Measurements from ENCODE around the gene RIPOR2.
A peak's percentile ranks its signal among the peaks of the same experiment; 100 is the strongest.
"Not testable (repeated sequence)": the region's sequence is repeated elsewhere in the genome, so short reads cannot be mapped to it uniquely, and the experiment has no call there.

Gene RIPOR2

DNA sequence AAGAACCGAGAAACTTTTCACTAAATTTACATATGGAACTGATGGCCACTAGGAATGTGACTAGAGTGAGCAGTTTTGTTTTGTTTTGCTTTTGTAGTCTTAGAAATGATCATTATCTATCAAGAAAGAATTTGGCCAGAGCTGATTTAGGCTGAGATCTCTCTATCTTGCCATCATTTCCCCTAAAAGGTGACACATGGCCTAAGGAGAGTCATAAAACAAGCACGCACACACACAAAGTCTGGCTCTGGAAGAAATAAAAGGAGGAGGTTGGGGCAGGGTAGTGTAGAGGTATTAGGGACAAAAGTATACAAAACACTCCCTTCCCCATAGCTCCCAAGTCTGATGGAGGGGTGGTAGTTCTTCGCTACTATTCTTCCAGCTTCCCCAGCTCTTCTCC, 56.4 kb downstream of the RIPOR2 start:
- Mint-ChIP-seq H3K4me3 (no peak overlapping the region), H3K9me3 (peaks cover 23% of the 10 kb centered on the region), H3K27ac (no peak overlapping the region), H3K27me3 (ENCODE audit: low read depth) (no peaks in the 10 kb centered on the region), H3K36me3 (ENCODE audit: low read depth) (peaks cover 82% of the 10 kb centered on the region), H3K4me1 (ENCODE audit: low read depth) (peaks cover 36% of the 10 kb centered on the region)
- no peak for DNase-seq (ENCODE audit: low spot score)

DNA sequence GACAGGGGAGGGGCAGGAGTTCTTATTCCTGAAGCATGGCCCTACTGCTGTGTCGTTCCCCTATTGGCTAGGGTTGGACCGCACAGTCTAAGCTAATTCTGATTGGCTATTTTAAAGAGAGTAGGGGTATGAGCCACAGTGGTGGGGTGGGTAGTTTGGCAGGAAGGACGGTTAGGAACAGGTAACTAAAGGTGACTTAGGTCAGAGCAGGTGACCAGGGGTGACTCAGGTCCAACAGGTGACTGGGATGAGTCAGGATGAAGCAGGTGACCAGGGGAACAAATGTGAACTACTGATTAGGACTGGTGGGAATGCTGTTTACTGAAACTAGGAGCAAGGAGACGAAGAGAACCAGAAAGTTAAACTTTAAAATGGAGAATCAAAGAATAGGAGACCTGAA, 58.0 kb downstream of the RIPOR2 start:
- H3K4me3 Mint-ChIP-seq; DNase-seq (ENCODE audit: low spot score); H3K27me3 Mint-ChIP-seq (ENCODE audit: low read depth): not testable (repeated sequence)
- peaks cover 87% of the 10 kb centered on the region for H3K36me3 Mint-ChIP-seq (ENCODE audit: low read depth)
- H3K9me3 Mint-ChIP-seq, result peaks cover 23% of the 10 kb centered on the region
- peaks cover 25% of the 10 kb centered on the region for H3K4me1 Mint-ChIP-seq (ENCODE audit: low read depth)
- peak overlapping the region; percentile 24 for H3K27ac Mint-ChIP-seq

DNA sequence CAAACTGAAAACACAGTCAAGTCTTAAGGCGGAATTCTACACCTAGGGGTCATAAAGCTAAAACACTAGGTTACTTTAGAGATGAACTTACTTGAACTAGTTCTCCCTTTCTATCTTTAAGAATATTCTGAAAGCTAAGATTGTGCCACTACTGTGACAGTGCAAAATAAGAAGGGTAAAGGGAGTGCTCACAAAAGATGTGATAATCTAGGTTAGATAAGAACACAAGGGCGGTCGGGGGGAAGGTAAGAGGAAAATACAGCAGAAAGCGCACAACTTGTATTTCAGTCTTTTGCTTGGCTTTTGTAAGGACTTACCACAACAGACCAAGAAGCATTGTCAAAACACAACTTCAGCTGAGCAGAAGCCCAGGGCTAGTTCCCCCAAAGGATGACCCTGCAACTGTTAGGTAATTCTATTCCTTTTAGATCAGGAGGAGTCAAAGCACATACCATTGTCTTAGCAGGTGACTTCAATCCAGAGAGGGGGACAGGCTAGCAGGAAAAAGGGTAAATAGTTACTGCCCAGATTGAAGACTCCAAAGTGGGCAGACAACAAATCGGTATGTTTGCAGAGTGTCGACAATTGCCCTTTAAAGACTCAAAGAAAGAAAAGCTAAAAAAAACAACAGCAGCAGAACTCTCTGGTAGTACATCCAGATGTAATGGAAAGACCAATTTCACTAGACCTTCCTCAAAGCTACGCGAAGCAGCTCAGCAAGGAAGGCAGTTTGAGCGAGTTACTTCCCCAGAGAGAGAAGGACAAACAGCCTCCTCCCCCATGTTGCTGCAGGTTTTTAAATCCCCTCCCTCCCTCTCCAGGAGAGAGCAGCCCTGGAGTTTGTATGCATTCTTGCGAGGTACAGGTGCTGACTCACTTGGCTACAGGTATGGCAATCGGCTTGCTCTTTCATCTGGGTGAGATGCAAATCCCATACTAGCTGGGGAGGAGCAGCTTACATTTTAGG, 59.0 kb downstream of the RIPOR2 start:
- Mint-ChIP-seq H3K27me3 (ENCODE audit: low read depth) (no peaks in the 10 kb centered on the region), H3K27ac (no peak overlapping the region), H3K4me3 (no peak overlapping the region), H3K36me3 (ENCODE audit: low read depth) (peaks cover 88% of the 10 kb centered on the region), H3K4me1 (ENCODE audit: low read depth) (peaks cover 18% of the 10 kb centered on the region), H3K9me3 (peaks cover 23% of the 10 kb centered on the region)
- no peak for DNase-seq (ENCODE audit: low spot score)

DNA sequence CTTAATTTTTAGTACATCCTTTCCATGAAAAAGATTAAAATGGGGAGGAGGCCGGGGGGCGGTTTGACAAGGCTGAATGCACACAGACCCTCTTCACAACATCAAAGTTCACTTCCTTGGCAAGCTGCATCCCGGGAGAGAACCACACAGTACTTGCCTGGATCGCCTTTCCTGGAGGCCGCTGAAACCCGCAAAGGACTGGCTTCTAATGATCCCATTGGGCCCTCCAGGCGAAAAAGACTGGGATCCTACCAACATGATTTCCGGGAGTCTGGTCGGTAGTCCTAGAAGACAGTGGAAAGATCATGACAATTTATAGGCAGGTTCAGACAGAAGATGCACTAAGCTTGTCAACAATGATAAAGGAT, 60.2 kb downstream of the RIPOR2 start:
- peaks cover 88% of the 10 kb centered on the region for H3K36me3 Mint-ChIP-seq (ENCODE audit: low read depth)

DNA sequence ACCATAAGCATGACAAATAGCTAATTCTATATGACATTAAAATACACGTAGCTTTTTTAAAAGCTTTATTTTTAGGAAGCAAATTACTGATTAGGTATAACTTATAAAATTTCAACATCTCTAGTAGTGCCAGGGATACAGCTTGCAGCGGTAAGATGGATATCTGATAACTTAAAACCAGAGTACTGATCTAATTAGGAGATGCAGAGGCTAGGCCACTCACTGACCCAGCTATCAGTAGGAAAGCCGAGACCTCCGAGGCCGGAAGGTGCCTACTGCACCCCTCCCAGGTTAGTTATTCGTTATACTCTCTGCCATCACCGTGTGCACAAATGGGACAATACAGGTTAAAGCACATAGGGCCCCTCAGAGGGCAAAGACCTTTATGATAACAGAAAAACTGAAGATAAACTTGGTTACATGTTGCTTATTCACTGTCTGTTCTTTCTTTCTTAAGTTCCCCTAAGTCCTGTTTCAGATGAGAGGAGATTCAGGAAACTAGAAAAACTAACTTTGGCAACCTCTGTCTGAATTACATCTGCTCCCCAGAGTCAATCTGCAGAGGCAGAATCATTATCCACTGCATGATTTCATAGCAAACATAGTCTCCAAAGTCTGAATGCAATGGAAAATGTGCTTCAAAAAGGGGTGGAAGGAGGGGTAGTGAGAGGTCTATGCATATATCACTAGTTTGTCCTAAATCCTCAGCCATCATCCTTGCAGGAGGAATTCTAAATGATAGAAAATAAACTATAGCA, 60.8 kb downstream of the RIPOR2 start:
- Mint-ChIP-seq H3K27ac (no peak overlapping the region), H3K9me3 (peaks cover 23% of the 10 kb centered on the region), H3K4me3 (no peak overlapping the region), H3K36me3 (ENCODE audit: low read depth) (peaks cover 89% of the 10 kb centered on the region), H3K4me1 (ENCODE audit: low read depth) (peaks cover 15% of the 10 kb centered on the region), H3K27me3 (ENCODE audit: low read depth) (no peaks in the 10 kb centered on the region)
- no peak for DNase-seq (ENCODE audit: low spot score)

More for the DNA sequence above, 60.2 kb downstream of the RIPOR2 start:
- Mint-ChIP-seq H3K4me3 (no peak overlapping the region), H3K27me3 (ENCODE audit: low read depth) (no peaks in the 10 kb centered on the region), H3K27ac (no peak overlapping the region), H3K9me3 (peaks cover 23% of the 10 kb centered on the region), H3K4me1 (ENCODE audit: low read depth) (peaks cover 18% of the 10 kb centered on the region)
- no peak for DNase-seq (ENCODE audit: low spot score)

DNA sequence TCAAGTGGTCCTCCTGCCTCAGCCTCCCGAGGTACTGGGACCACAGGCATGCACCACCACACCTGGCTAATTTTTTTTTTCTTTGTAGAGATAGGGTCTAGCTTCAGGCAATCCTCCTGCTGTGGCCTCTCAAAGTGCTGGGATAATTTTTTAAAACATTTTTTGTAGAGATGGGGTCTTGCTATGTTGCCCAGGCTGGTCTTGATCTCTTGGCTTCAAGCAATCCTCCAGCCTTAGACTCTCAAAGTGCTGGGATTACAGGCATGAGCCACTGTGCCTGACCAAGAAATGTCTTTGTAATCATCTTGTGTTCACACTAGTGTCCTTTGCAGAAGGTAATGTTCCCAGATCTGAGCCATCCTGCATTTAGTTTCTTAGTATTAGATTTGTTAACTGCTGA, 61.6 kb downstream of the RIPOR2 start:
- H3K27me3 Mint-ChIP-seq (ENCODE audit: low read depth), result no peaks in the 10 kb centered on the region
- DNase-seq (ENCODE audit: low spot score), result no peak
- peaks cover 9% of the 10 kb centered on the region for H3K4me1 Mint-ChIP-seq (ENCODE audit: low read depth)
- peaks cover 85% of the 10 kb centered on the region for H3K36me3 Mint-ChIP-seq (ENCODE audit: low read depth)
- H3K4me3 Mint-ChIP-seq, result no peak overlapping the region
- H3K27ac Mint-ChIP-seq, result no peak overlapping the region
- peaks cover 21% of the 10 kb centered on the region for H3K9me3 Mint-ChIP-seq

DNA sequence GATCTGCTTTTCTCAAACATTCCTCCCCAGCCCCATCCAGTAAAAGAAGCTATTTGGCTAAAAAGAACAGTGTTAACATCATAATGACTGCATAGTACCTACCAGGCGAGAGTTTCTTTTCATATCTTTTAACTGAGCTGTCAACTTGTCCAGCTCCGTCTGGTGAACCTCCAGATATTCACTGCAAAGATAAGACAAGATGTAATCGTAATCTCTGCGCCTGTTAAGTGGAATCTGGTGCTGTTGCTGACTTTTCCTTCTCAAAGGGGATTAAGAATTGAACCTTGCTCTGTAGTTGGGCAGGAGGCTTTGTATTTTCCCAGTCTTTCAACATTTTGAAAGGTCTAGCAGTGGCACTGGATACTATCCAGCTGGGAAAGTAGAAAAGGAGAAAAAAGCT, 63.0 kb downstream of the RIPOR2 start:
- peaks cover 86% of the 10 kb centered on the region for H3K36me3 Mint-ChIP-seq (ENCODE audit: low read depth)
- no peaks in the 10 kb centered on the region for H3K27me3 Mint-ChIP-seq (ENCODE audit: low read depth)
- H3K9me3 Mint-ChIP-seq, result peaks cover 13% of the 10 kb centered on the region
- no peak overlapping the region for H3K4me3 Mint-ChIP-seq
- DNase-seq (ENCODE audit: low spot score), result no peak
- no peak overlapping the region for H3K27ac Mint-ChIP-seq
- peaks cover 13% of the 10 kb centered on the region for H3K4me1 Mint-ChIP-seq (ENCODE audit: low read depth)

DNA sequence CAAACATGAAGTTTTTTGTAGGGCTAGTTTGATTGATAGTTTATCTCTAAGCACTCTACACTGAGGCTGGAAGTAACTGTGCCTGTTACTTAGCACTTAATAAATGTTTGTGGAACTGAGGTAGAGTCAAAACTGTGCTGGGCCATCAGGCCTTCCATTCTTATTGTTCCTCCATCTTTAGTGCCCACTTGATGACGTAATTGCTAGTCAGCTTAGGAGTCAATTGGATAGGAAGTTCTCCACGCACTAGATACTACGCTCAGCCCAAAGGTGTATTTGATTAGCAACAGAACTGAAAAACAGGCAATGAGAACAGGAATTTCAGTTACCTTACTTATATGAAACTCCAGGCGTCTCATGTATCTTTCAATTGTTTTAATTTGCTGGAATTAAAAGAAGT, 67.0 kb downstream of the RIPOR2 start:
- H3K27me3 Mint-ChIP-seq (ENCODE audit: low read depth), result no peaks in the 10 kb centered on the region
- H3K36me3 Mint-ChIP-seq (ENCODE audit: low read depth), result peaks cover 73% of the 10 kb centered on the region
- H3K9me3 Mint-ChIP-seq, result no peaks in the 10 kb centered on the region

DNA sequence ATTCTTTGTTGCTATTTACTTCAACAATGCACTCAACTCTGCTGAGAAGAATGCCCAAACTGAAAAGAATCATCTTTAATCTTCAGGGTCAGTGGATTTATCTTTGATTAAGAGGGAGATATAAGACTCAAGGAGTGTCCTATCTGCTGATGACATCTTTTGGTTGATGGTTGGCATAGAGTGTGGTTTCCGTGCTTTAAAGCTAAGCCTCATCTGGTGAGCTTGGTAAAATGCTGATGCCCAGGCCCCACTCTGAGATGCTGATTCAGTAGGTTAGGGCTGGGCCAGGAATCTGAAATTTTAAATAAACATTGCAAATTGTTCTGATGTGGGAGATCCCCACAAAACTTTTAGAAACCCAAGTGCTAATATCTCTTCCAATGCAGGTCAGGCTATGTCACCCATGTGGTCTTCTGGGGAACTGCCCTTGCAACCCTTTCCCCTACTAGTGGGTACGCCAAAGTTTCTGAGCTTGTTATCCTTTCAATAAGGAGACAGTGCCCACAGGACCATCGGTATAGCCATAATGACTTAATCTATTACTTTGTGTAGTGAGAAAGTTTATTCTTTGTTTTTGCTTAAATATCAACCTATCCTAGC, 68.6 kb downstream of the RIPOR2 start:
- H3K4me3 Mint-ChIP-seq, result no peak overlapping the region
- no peak for DNase-seq (ENCODE audit: low spot score)
- peaks cover 23% of the 10 kb centered on the region for H3K4me1 Mint-ChIP-seq (ENCODE audit: low read depth)
- H3K27me3 Mint-ChIP-seq (ENCODE audit: low read depth), result no peaks in the 10 kb centered on the region
- H3K9me3 Mint-ChIP-seq, result no peaks in the 10 kb centered on the region
- no peak overlapping the region for H3K27ac Mint-ChIP-seq
- H3K36me3 Mint-ChIP-seq (ENCODE audit: low read depth), result peaks cover 70% of the 10 kb centered on the region

More for the DNA sequence above, 67.0 kb downstream of the RIPOR2 start:
- DNase-seq (ENCODE audit: low spot score), result no peak
- Mint-ChIP-seq H3K27ac (no peak overlapping the region), H3K4me3 (no peak overlapping the region), H3K4me1 (ENCODE audit: low read depth) (peaks cover 15% of the 10 kb centered on the region)

DNA sequence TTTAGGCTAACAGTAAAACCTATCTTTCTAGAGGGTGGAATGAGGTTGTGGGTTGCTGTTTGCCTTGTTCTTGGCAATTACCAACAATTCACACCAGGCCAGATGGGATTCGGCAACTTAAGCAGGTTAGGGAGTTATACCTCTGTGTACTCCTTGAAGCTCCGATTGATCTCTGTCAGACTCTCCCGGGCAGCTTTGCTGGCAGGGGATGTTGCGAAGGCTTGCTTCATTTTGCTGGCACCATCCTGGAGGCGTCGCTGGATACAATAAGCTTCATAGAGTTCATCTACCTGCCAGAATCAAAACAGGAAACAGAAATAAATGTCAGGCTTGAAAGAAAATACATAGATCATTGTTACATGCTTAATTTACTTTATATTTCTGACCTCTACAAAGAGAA, 70.6 kb downstream of the RIPOR2 start:
- Mint-ChIP-seq H3K4me3 (no peak overlapping the region), H3K27me3 (ENCODE audit: low read depth) (no peaks in the 10 kb centered on the region), H3K36me3 (ENCODE audit: low read depth) (peaks cover 74% of the 10 kb centered on the region), H3K4me1 (ENCODE audit: low read depth) (peaks cover 42% of the 10 kb centered on the region), H3K27ac (no peak overlapping the region), H3K9me3 (no peaks in the 10 kb centered on the region)
- no peak for DNase-seq (ENCODE audit: low spot score)

DNA sequence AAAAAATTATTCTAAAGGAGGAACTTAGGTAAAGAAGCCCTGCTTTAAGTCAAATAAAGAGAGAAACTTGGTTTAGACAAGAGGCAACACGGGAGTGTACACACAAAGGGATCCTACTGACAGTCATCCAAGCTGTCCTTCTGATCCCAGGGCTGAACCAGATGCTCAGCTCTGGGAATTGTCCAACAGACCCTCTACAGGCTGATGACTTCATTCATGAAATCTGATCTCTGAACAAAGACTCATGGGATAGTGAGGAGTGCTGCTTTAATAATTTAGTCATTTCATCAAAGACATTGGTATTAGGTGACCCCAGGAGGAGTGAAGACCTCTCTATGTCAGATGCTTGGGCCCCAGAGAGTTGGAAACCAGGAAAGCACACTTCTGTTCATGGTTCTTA, 71.4 kb downstream of the RIPOR2 start:
- DNase-seq (ENCODE audit: low spot score), result no peak
- H3K27ac Mint-ChIP-seq, result no peak overlapping the region
- peaks cover 49% of the 10 kb centered on the region for H3K4me1 Mint-ChIP-seq (ENCODE audit: low read depth)
- H3K36me3 Mint-ChIP-seq (ENCODE audit: low read depth), result peaks cover 80% of the 10 kb centered on the region
- no peak overlapping the region for H3K4me3 Mint-ChIP-seq
- no peaks in the 10 kb centered on the region for H3K27me3 Mint-ChIP-seq (ENCODE audit: low read depth)
- H3K9me3 Mint-ChIP-seq, result no peaks in the 10 kb centered on the region

DNA sequence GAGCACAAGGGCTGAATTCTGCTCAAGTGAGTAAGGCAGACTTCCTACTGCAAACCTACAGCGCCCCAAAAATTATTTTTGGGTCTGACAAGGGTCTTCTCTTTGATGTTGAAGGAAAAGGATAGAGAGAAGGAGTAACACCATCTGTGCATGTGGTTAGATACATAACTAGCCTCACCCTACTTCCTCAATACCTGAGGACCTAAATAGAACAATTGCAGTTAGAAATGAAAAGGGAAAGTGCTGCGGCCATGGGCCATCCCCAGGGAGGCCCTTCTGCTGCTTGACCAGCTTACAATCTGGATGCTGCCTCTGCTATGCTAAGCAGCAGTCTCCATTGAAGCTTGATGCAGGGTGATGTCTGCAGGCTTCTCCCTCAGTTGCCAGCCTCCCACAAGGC, 73.8 kb downstream of the RIPOR2 start:
- Mint-ChIP-seq H3K27me3 (ENCODE audit: low read depth) (no peaks in the 10 kb centered on the region), H3K36me3 (ENCODE audit: low read depth) (peaks cover 78% of the 10 kb centered on the region), H3K27ac (no peak overlapping the region), H3K9me3 (no peaks in the 10 kb centered on the region), H3K4me3 (no peak overlapping the region), H3K4me1 (ENCODE audit: low read depth) (peaks cover 63% of the 10 kb centered on the region)
- DNase-seq (ENCODE audit: low spot score), result no peak

DNA sequence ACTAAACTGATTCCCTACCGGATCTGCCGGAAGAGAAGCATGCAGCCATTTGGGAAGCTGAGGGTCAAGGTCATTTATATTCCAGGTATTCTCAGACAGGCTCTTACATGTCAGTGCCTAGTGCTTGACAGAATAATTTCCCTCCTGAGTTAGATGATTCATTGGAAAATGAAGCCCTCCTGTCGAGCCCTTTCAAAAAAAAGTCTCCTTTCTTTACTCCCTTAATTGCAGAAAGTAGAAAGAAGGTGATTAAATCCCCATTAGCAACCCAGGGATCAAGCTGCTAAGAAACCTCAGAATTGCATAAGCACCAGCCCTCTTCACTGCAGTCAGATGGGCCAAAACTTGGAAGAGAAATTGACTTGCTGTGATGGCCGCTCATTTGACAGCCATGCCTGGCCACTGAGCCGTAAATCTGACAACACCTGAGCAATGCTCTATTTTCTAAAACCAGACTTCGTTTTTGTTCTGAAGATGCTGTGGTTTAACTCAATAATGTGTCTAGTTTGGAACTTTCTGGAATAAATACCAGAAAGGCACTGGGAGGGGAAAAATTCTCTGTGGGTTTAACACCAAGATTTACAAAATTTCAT, 76.1 kb downstream of the RIPOR2 start:
- no peaks in the 10 kb centered on the region for H3K27me3 Mint-ChIP-seq (ENCODE audit: low read depth)
- peak overlapping the region; percentile 29 for H3K27ac Mint-ChIP-seq
- H3K4me1 Mint-ChIP-seq (ENCODE audit: low read depth), result peaks cover 73% of the 10 kb centered on the region
- peak overlapping the region; percentile 75 for H3K4me3 Mint-ChIP-seq
- no peaks in the 10 kb centered on the region for H3K9me3 Mint-ChIP-seq
- no peak for DNase-seq (ENCODE audit: low spot score)
- peaks cover 78% of the 10 kb centered on the region for H3K36me3 Mint-ChIP-seq (ENCODE audit: low read depth)

DNA sequence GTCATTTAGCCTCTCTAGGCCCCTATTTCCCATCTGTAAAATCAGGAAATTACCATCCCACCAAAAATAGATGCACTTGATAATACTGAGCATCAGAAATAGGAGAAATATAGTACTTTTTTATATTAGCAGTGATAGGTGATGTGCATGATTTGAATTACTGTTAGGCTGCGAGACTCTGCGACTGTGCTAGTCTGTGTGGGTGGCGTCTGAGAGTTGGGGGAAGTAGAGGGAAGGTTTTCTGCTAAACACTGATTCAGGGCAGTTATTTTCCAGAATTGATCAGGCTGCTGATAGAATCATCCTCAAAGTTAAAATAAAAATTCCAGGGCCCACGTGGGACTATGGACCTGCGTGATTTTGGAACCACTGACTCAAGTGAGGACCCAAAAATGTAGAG, 76.6 kb downstream of the RIPOR2 start:
- DNase-seq (ENCODE audit: low spot score), result no peak
- peaks cover 70% of the 10 kb centered on the region for H3K4me1 Mint-ChIP-seq (ENCODE audit: low read depth)
- H3K27ac Mint-ChIP-seq, result peak overlapping the region; percentile 91
- no peaks in the 10 kb centered on the region for H3K27me3 Mint-ChIP-seq (ENCODE audit: low read depth)
- H3K36me3 Mint-ChIP-seq (ENCODE audit: low read depth), result peaks cover 73% of the 10 kb centered on the region
- no peaks in the 10 kb centered on the region for H3K9me3 Mint-ChIP-seq
- peak overlapping the region; percentile 75 for H3K4me3 Mint-ChIP-seq
